OCI-LY1 (cell line): ENCODE measurements around the gene RHPN2.

Experiments used
- H2AFZ ChIP-seq: fragments of 200-600 bp; sonication (generic), shearing (Covaris generic); 2 replicates; pipeline ENCODE4 v1.6.0; 2014; ENCODE audit warnings: antibody characterized with exemption, mild to moderate bottlenecking, low read length
- H3F3A ChIP-seq: fragments of 200-600 bp; sonication (generic), shearing (Covaris generic); 2 replicates; pipeline ENCODE4 v1.6.0; 2014; ENCODE audit warnings: mild to moderate bottlenecking, antibody characterized with exemption, low read length, moderate library complexity; ENCODE audit not compliant: insufficient read depth
- H3K27ac ChIP-seq: fragments of 200-600 bp; sonication (generic); 2 replicates; pipeline ENCODE4 v1.5.1; 2014; ENCODE audit warnings: low read length, mixed run types, mild to moderate bottlenecking, low read depth; ENCODE audit not compliant: poor library complexity, severe bottlenecking
- H3K27me3 ChIP-seq: fragments of 200-600 bp; sonication (generic); 2 replicates; pipeline ENCODE4 v1.6.0; 2014; ENCODE audit warnings: antibody characterized with exemption, mild to moderate bottlenecking, low read length, moderate library complexity; ENCODE audit not compliant: insufficient read depth
- H3K36me3 ChIP-seq: fragments of 200-600 bp; sonication (generic); 2 replicates; pipeline ENCODE4 v1.6.1; 2014; ENCODE audit warnings: mild to moderate bottlenecking, antibody characterized with exemption, low read length, moderate library complexity, mixed read lengths; ENCODE audit not compliant: insufficient read depth
- H3K4me1 ChIP-seq: fragments of 200-600 bp; sonication (generic); 2 replicates; pipeline ENCODE4 v1.5.1; 2014; ENCODE audit warnings: mild to moderate bottlenecking, low read length, moderate library complexity; ENCODE audit not compliant: insufficient read depth, severe bottlenecking
- H3K4me2 ChIP-seq: fragments of 200-600 bp; sonication (generic), shearing (Covaris generic); 2 replicates; pipeline ENCODE4 v1.6.1; 2014; ENCODE audit warnings: low read length
- H3K4me3 ChIP-seq: fragments of 200-600 bp; sonication (generic); 2 replicates; pipeline ENCODE4 v1.5.1; 2014; ENCODE audit warnings: low read length, low read depth, mild to moderate bottlenecking, mixed read lengths; ENCODE audit not compliant: poor library complexity, severe bottlenecking
- H3K79me2 ChIP-seq: fragments of 200-600 bp; shearing (Covaris generic); 2 replicates; pipeline ENCODE4 v1.6.1; 2016; ENCODE audit warnings: mixed run types, low read length, mixed read lengths; ENCODE audit not compliant: insufficient read depth
- H3K9ac ChIP-seq: fragments of 200-600 bp; sonication (generic), shearing (Covaris generic); 2 replicates; pipeline ENCODE4 v1.6.1; 2014; ENCODE audit warnings: mild to moderate bottlenecking, low read length, mixed read lengths
- H3K9me2 ChIP-seq: fragments of 200-600 bp; sonication (generic), shearing (Covaris generic); 2 replicates; pipeline ENCODE4 v1.6.1; 2014; ENCODE audit warnings: low read depth, mild to moderate bottlenecking, low read length, mixed read lengths
- H3K9me3 ChIP-seq: fragments of 200-600 bp; shearing (Covaris generic); 2 replicates; pipeline ENCODE4 v1.6.1; 2014; ENCODE audit warnings: low read length, mixed read lengths
- H4K20me1 ChIP-seq: fragments of 200-600 bp; sonication (generic), shearing (Covaris generic); 2 replicates; pipeline ENCODE4 v1.6.0; 2016; ENCODE audit warnings: mild to moderate bottlenecking, low read length; ENCODE audit not compliant: insufficient read depth
- CTCF ChIP-seq: fragments of 200-600 bp; sonication (generic), shearing (Covaris generic); IDR thresholded peaks from 2 replicates; pipeline ENCODE4 v1.5.1; 2017; ENCODE audit warnings: mild to moderate bottlenecking, antibody characterized with exemption, low read length, moderate library complexity, mixed read lengths
- EZH2 ChIP-seq: fragments of 200-600 bp; sonication (generic), shearing (Covaris generic); IDR thresholded peaks from 2 replicates; pipeline ENCODE4 v1.8.0; 2017; ENCODE audit warnings: borderline replicate concordance, mixed run types, mild to moderate bottlenecking, antibody characterized with exemption, low read length, moderate library complexity, mixed read lengths

RHPN2 gene

GRCh38 chr19:33052352-33052972, 12.2 kb downstream of the RHPN2 start:
- H3K4me1 ChIP-seq = peaks cover 5% of the 10 kb centered on the region
- no peaks in the 10 kb centered on the region for H4K20me1 ChIP-seq
- TF ChIP-seq CTCF = no peak
- no peak for TF ChIP-seq EZH2
- H3K79me2 ChIP-seq = no peaks in the 10 kb centered on the region
- no peak overlapping the region for H3K4me2 ChIP-seq
- H3K9me2 ChIP-seq = no peaks in the 10 kb centered on the region
- no peak overlapping the region for H2AFZ ChIP-seq
- H3K36me3 ChIP-seq = 0 out of 2 replicates have a peak, but pooled peaks cover 2% of the 10 kb centered on the region
- H3K27ac ChIP-seq = no peak overlapping the region
- H3K9ac ChIP-seq = no peak overlapping the region
- no peaks in the 10 kb centered on the region for H3K27me3 ChIP-seq
- no peaks in the 10 kb centered on the region for H3F3A ChIP-seq
- H3K9me3 ChIP-seq = no peaks in the 10 kb centered on the region
- H3K4me3 ChIP-seq = no peak overlapping the region

- Histone ChIP-seq H3K4me2 (no peak overlapping the region), H2AFZ (no peak overlapping the region), H3K27ac (no peak overlapping the region), H3K36me3 (0 out of 2 replicates have a peak, but pooled peaks cover 2% of the 10 kb centered on the region), H3K9me2 (no peaks in the 10 kb centered on the region), H3K4me1 (peaks cover 5% of the 10 kb centered on the region), H3K4me3 (no peak overlapping the region), H3K9ac (no peak overlapping the region), H3K27me3 (no peaks in the 10 kb centered on the region), H3K79me2 (no peaks in the 10 kb centered on the region), H3F3A (no peaks in the 10 kb centered on the region), H4K20me1 (no peaks in the 10 kb centered on the region), H3K9me3 (no peaks in the 10 kb centered on the region)
- no peak for TF ChIP-seq CTCF
- no peak for TF ChIP-seq EZH2
Observed at GRCh38 chr19:33050110-33050509, 14.6 kb downstream of the RHPN2 start.

- TF ChIP-seq EZH2 (no peak), CTCF (no peak)
- Histone ChIP-seq H3K4me1 (no peaks in the 10 kb centered on the region), H3K79me2 (no peaks in the 10 kb centered on the region), H2AFZ (no peak overlapping the region), H3K9me2 (no peaks in the 10 kb centered on the region), H3K36me3 (0 out of 2 replicates have a peak, but pooled peaks cover 2% of the 10 kb centered on the region), H3K4me2 (no peak overlapping the region), H3K4me3 (no peak overlapping the region), H3K9ac (no peak overlapping the region), H3K9me3 (no peaks in the 10 kb centered on the region), H3F3A (no peaks in the 10 kb centered on the region), H3K27ac (no peak overlapping the region), H3K27me3 (no peaks in the 10 kb centered on the region), H4K20me1 (no peaks in the 10 kb centered on the region)
Observed at GRCh38 chr19:33048806-33049676, 15.6 kb downstream of the RHPN2 start.
